GM23248 (cell line): ENCODE data around the gene ETV5. TPM values are rescaled to one million over a fixed set of nuclear protein-coding genes. Genes with fewer than 3 reads are reported as not detected.
"Not testable (repeated sequence)": the region's sequence is repeated elsewhere in the genome, so short reads cannot be mapped to it uniquely, and the experiment has no call there.

ENCODE experiments used
- DNase-seq: peaks from one replicate; pipeline ENCODE4 v3.0.0-alpha.2; 2015
- H2AFZ ChIP-seq: fragments of 200-600 bp; sonication (generic); 2 replicates; pipeline ENCODE4 v1.6.1; 2016; ENCODE audit warnings: antibody characterized with exemption
- H3F3A ChIP-seq: fragments of 200-600 bp; sonication (generic); 2 replicates; pipeline ENCODE4 v1.6.1; 2016; ENCODE audit warnings: mild to moderate bottlenecking, antibody characterized with exemption, mixed run types; ENCODE audit not compliant: insufficient read depth
- H3K27ac ChIP-seq: fragments of 200-600 bp; sonication (generic); 2 replicates; pipeline ENCODE4 v1.5.1; 2016; ENCODE audit warnings: mild to moderate bottlenecking
- H3K27me3 ChIP-seq: fragments of 200-600 bp; sonication (generic); replicated peaks from 2 replicates; pipeline ENCODE4 v1.6.1; 2016; ENCODE audit warnings: mild to moderate bottlenecking; ENCODE audit not compliant: insufficient read depth
- H3K36me3 ChIP-seq: fragments of 200-600 bp; sonication (generic); 2 replicates; pipeline ENCODE4 v1.6.1; 2016; ENCODE audit warnings: low read depth, mild to moderate bottlenecking
- H3K4me1 ChIP-seq: fragments of 200-600 bp; sonication (generic); 2 replicates; pipeline ENCODE4 v1.6.1; 2016; ENCODE audit warnings: mild to moderate bottlenecking; ENCODE audit not compliant: insufficient read depth
- H3K4me2 ChIP-seq: fragments of 200-600 bp; sonication (generic); one replicate; pipeline ENCODE4 v1.6.1; 2016; ENCODE audit warnings: mild to moderate bottlenecking; ENCODE audit not compliant: unreplicated experiment
- H3K4me3 ChIP-seq: fragments of 200-600 bp; sonication (generic); 2 replicates; pipeline ENCODE4 v1.5.1; 2016; ENCODE audit warnings: mild to moderate bottlenecking
- H3K79me2 ChIP-seq: fragments of 200-600 bp; sonication (generic); 2 replicates; pipeline ENCODE4 v1.6.1; 2016; ENCODE audit warnings: mild to moderate bottlenecking; ENCODE audit not compliant: insufficient read depth
- H3K9ac ChIP-seq: fragments of 200-600 bp; sonication (generic); 2 replicates; pipeline ENCODE4 v1.6.1; 2016; ENCODE audit warnings: mild to moderate bottlenecking
- H3K9me2 ChIP-seq: fragments of 200-600 bp; sonication (generic); 2 replicates; pipeline ENCODE4 v1.6.1; 2016; ENCODE audit warnings: mixed run types, mild to moderate bottlenecking, moderate library complexity; ENCODE audit not compliant: insufficient read depth
- H3K9me3 ChIP-seq: fragments of 200-600 bp; sonication (generic); one replicate; pipeline ENCODE4 v1.6.1; 2017; ENCODE audit warnings: low read depth
- H4K20me1 ChIP-seq: fragments of 200-600 bp; sonication (generic); 2 replicates; pipeline ENCODE4 v1.6.0; 2016; ENCODE audit not compliant: insufficient read depth
- EZH2 ChIP-seq: fragments of 200-600 bp; sonication (generic); IDR thresholded peaks from 2 replicates; pipeline ENCODE4 v1.6.1; 2018; ENCODE audit warnings: antibody characterized with exemption, mild to moderate bottlenecking; ENCODE audit not compliant: insufficient read depth, poor library complexity, severe bottlenecking
- EZH2phosphoT487 ChIP-seq: fragments of 200-600 bp; sonication (generic); IDR thresholded peaks from 2 replicates; pipeline ENCODE4 v1.6.1; 2018; ENCODE audit warnings: antibody characterized with exemption, moderate library complexity, mild to moderate bottlenecking, low read depth; ENCODE audit not compliant: insufficient read depth
- WGBS, 2 experiments: methylation state at CpG; one replicate each; pipeline ENCODE4 v1.1.6; 2015 to 2017; ENCODE audit warnings: low lambda C conversion rate in 2 of 2, low coverage in 1 of 2; ENCODE audit errors: missing lambda C conversion rate in 2 of 2; 5-methylcytosine and 5-hydroxymethylcytosine counted together
- in situ Hi-C: fragments of 300-500 bp; cut with MboI; formaldehyde crosslinking; loops from 2 replicates; pipeline ENCODE4 v1.15.0; 2020
- polyA plus RNA-seq: library from polyadenylated mRNA; unstranded; fragments of >200 nt; fragmentation: Nextera tagmentation; extraction: Ambion mirVana; gene quantifications from 2 replicates; pipeline ENCODE4 v1.2.1, GENCODE V29; 2016
- total RNA-seq: library from RNA; depleted of rRNA; stranded (reverse); fragments of >200 nt; shearing (Covaris generic); gene quantifications from 2 replicates; pipeline ENCODE4 v1.2.3, GENCODE V29; 2014

Gene ETV5
- total and polyA plus RNA-seq, 2 experiments from 2014 or later = 44.0 to 47.5 TPM

DNA sequence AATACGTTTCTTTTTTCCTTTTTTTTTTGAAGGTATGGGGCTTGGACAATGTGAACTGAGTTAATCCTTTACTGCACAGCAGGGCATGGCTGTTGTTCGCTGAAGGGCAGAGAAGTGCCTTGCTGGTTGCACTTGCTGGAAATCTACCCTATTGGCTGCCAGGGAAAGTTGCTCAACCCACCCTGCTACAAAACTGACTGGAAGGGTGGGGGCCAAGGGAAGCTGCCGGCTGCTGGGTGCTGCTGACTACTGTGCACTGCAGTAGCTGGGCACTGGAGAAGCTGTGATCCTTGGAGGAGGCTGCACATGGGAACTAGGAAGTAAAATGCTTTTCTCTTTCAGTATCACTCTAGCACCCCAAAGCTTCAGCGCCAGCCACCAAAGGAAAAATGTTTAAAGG lies 70.5 kb downstream of the ETV5 start:
- Histone ChIP-seq H3K9ac (no peak overlapping the region), H3K4me2 (no peak overlapping the region), H2AFZ (no peak overlapping the region), H3K36me3 (no peaks in the 10 kb centered on the region), H3F3A (no peaks in the 10 kb centered on the region), H4K20me1 (no peaks in the 10 kb centered on the region), H3K4me1 (peaks cover 11% of the 10 kb centered on the region), H3K9me3 (no peaks in the 10 kb centered on the region), H3K27ac (no peak overlapping the region), H3K4me3 (no peak overlapping the region), H3K9me2 (no peaks in the 10 kb centered on the region), H3K27me3 (no peaks in the 10 kb centered on the region), H3K79me2 (no peaks in the 10 kb centered on the region)
- TF ChIP-seq EZH2phosphoT487 (no peak), EZH2 (no peak)
- in situ Hi-C loops = no loop called here
- DNase-seq = no peak
- WGBS, 2 experiments = 62 to 64% methylated on average over 4 of the region's 4 CpGs

DNA sequence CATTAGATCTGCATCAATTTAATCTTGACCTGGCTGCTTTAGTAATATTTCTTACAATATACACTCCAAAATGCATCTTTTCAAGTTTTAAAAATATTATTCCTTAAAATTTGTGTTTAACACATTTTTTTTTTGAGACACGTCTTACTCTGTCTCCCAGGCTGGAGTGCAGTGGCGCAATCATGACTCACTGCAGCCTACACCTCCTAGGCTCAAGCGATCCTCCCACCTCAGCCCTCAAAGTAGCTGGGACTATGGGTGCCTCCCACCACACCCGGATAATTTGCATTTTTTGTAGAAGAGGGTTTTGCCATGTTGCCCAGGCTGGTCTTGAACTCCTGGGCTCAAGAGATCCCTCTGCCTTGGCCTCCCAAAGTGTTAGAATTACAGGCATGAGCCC lies 73.6 kb downstream of the ETV5 start:
- H3K4me1 ChIP-seq = peaks cover 11% of the 10 kb centered on the region
- WGBS, 2 experiments = 14 to 15% methylated on average over 4 of the region's 4 CpGs
- no peaks in the 10 kb centered on the region for H3K9me3 ChIP-seq
- H4K20me1 ChIP-seq = no peaks in the 10 kb centered on the region
- no peak overlapping the region for H3K27ac ChIP-seq
- H3F3A ChIP-seq = no peaks in the 10 kb centered on the region
- H3K4me2 ChIP-seq = peak overlapping the region; percentile 25
- peak overlapping the region; percentile 10; the same call in 1 of the 2 replicates for H3K9ac ChIP-seq
- peak overlapping the region; percentile 25; the same call in 1 of the 2 replicates for H2AFZ ChIP-seq
- DNase-seq = peak; percentile 57
- no peaks in the 10 kb centered on the region for H3K27me3 ChIP-seq
- no peak overlapping the region for H3K4me3 ChIP-seq
- H3K9me2 ChIP-seq = no peaks in the 10 kb centered on the region
- no peaks in the 10 kb centered on the region for H3K79me2 ChIP-seq
- in situ Hi-C loops = no loop called here
- TF ChIP-seq EZH2phosphoT487 = no peak
- TF ChIP-seq EZH2 = no peak
- no peaks in the 10 kb centered on the region for H3K36me3 ChIP-seq

DNA sequence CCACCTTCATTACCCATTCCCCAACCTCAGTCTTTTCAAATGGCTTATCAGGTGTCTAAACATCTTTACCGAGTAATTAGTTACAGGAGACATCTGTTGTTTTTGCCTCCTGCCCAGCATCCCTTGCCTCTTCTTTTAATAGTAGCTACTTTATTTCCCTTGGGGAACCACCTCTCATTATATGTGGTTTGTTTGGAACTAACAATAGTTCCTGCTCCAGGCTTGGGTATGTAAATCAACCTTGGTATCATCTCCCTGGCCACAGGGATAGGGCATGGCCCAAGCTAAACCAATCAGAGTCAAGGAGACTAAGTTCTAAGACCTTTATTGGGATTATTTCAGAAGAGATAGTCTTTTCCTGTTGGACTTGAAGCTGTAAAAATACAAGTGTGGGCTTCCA lies 76.6 kb downstream of the ETV5 start:
- no peak overlapping the region for H3K9ac ChIP-seq
- WGBS, 2 experiments = 96 to 100% methylated on average over 1 of the region's 1 CpG
- H3K27ac ChIP-seq = no peak overlapping the region
- H3K9me3 ChIP-seq = no peaks in the 10 kb centered on the region
- no peaks in the 10 kb centered on the region for H3K36me3 ChIP-seq
- H2AFZ ChIP-seq = no peak overlapping the region
- H3K27me3 ChIP-seq = no peaks in the 10 kb centered on the region
- no peaks in the 10 kb centered on the region for H3K9me2 ChIP-seq
- TF ChIP-seq EZH2 (no peak), EZH2phosphoT487 (no peak)
- no peaks in the 10 kb centered on the region for H3F3A ChIP-seq
- peaks cover 11% of the 10 kb centered on the region for H3K4me1 ChIP-seq
- in situ Hi-C loops = no loop called here
- H3K4me2 ChIP-seq = no peak overlapping the region
- no peaks in the 10 kb centered on the region for H3K79me2 ChIP-seq
- H3K4me3 ChIP-seq = no peak overlapping the region
- no peaks in the 10 kb centered on the region for H4K20me1 ChIP-seq
- DNase-seq = no peak

DNA sequence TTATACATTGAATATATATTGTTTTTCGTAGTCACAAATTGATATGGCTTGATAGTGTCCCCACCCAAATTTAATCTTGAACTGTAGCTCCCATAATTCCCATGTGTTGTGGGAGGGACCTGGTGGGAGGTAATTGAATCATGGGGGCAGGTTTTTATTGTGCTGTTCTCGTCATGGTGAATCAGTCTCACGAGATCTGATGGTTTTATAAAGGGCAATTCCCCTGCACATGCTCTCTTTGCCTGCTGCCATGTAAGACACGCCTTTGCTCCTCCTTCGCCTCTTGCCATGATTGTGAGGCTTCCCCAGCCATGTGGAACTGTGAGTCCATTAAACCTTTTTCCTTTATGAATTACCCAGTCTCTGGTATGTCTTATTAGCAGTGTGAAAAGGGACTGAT lies 82.9 kb downstream of the ETV5 start:
- H3K27ac ChIP-seq, H3K9me3 ChIP-seq, H3K9me2 ChIP-seq, H3K4me2 ChIP-seq, H3K27me3 ChIP-seq, H2AFZ ChIP-seq, in situ Hi-C loops, DNase-seq, H3K79me2 ChIP-seq, H3K4me3 ChIP-seq, H4K20me1 ChIP-seq, H3K9ac ChIP-seq, H3K36me3 ChIP-seq: not testable (repeated sequence)
- 84 to 88% methylated on average over 5 of the region's 5 CpGs for WGBS, 2 experiments
- Histone ChIP-seq H3F3A (peaks cover 30% of the 10 kb centered on the region), H3K4me1 (peaks cover 33% of the 10 kb centered on the region)

DNA sequence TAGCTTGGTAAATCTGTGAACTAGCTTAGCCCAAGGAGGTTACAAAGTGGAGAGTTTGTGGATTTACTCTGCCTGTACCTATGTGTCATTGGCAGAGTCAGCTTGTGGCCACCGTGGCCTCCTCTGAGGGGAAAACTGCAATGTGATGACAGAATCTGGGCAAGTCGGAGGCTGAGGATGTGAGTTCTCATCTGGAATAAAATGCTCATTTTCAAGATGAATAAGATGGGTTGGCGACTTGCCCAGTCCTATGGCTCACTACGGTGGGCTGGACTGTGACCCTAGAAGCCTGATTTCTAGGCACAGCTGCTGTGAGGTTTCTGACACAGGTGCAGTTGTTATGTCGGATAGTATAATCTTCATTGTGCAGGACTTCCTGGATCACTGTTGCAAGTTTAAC lies 83.7 kb downstream of the ETV5 start:
- WGBS, 2 experiments = 16 to 20% methylated on average over 5 of the region's 5 CpGs
- H3K9me2 ChIP-seq = no peaks in the 10 kb centered on the region
- H3K79me2 ChIP-seq = no peaks in the 10 kb centered on the region
- peaks cover 34% of the 10 kb centered on the region for H3F3A ChIP-seq
- no peak overlapping the region for H3K9ac ChIP-seq
- no peak overlapping the region for H2AFZ ChIP-seq
- peaks cover 33% of the 10 kb centered on the region for H3K4me1 ChIP-seq
- no peaks in the 10 kb centered on the region for H3K36me3 ChIP-seq
- in situ Hi-C loops = no loop called here
- no peaks in the 10 kb centered on the region for H3K9me3 ChIP-seq
- H3K4me3 ChIP-seq = no peak overlapping the region
- H4K20me1 ChIP-seq = no peaks in the 10 kb centered on the region
- peak; percentile 89 for DNase-seq
- H3K27me3 ChIP-seq = no peaks in the 10 kb centered on the region
- TF ChIP-seq EZH2phosphoT487 (0 out of 2 replicates have a peak, but pooled peaks have one; percentile 63), EZH2 (no peak)
- H3K27ac ChIP-seq = no peak overlapping the region
- peak overlapping the region; percentile 42 for H3K4me2 ChIP-seq
